Measurements from ENCODE around the gene NAT9.

Gene NAT9

GRCh38 chr17:74797824-74798223, 21.7 kb upstream of the NAT9 start:
- DNase-seq (ENCODE audit: insufficient read length, low spot score) (no peak), FAIRE-seq (no peak)
- no peak for TF ChIP-seq PAX5 (IDR thresholded peaks at IDR 0.05; ENCODE audit: insufficient read depth, low read length, severe bottlenecking)

DNA sequence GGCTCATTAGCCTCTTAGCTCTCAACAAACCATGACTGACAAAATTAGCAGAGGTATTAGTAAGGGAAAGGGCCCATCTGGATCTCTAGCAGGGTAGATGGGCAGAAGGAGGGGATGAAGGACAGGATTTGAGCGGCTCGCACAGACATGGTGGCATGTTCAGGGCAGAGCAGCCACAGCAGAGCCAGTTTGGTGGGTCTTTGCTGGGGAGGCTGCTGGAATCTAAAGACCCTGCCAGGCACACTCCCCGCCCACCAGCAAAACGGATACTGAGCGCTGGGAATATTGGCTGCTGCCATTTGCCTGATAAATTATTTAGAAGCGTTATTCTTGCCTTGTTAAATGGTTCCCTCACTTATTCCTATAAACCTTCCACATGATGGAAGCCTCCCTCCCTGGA, 20.7 kb upstream of the NAT9 start:
- no peak for TF ChIP-seq POLR2A (IDR thresholded peaks at IDR 0.05; ENCODE audit: low read depth, low read length)
- no peak for TF ChIP-seq SPI1 (IDR thresholded peaks at IDR 0.05; ENCODE audit: low read depth, low read length)
- TF ChIP-seq POU2F2 (IDR thresholded peaks at IDR 0.05; ENCODE audit: low read depth, low read length) = no peak
- TF ChIP-seq PAX5 (IDR thresholded peaks at IDR 0.05; ENCODE audit: insufficient read depth, low read length, severe bottlenecking) = no peak
- TF ChIP-seq TAF1 (IDR thresholded peaks at IDR 0.05; ENCODE audit: low read depth, low read length) = no peak
- TF ChIP-seq POLR2AphosphoS5 (IDR thresholded peaks at IDR 0.05; ENCODE audit: low read depth, low read length) = no peak
- DNase-seq (ENCODE audit: insufficient read length, low spot score) (no peak), FAIRE-seq (no peak)

GRCh38 chr17:74796211-74796610, 20.1 kb upstream of the NAT9 start:
- FAIRE-seq (no peak), DNase-seq (ENCODE audit: insufficient read length, low spot score) (no peak)
- TF ChIP-seq POLR2AphosphoS5 (IDR thresholded peaks at IDR 0.05; ENCODE audit: low read depth, low read length) = no peak
- no peak for TF ChIP-seq POLR2A (IDR thresholded peaks at IDR 0.05; ENCODE audit: low read depth, low read length)
- TF ChIP-seq POU2F2 (IDR thresholded peaks at IDR 0.05; ENCODE audit: low read depth, low read length) = no peak
- no peak for TF ChIP-seq PAX5 (IDR thresholded peaks at IDR 0.05; ENCODE audit: insufficient read depth, low read length, severe bottlenecking)
- no peak for TF ChIP-seq TAF1 (IDR thresholded peaks at IDR 0.05; ENCODE audit: low read depth, low read length)
- TF ChIP-seq SPI1 (IDR thresholded peaks at IDR 0.05; ENCODE audit: low read depth, low read length) = no peak

GRCh38 chr17:74795327-74796020, 19.3 kb upstream of the NAT9 start:
- TF ChIP-seq SPI1 (IDR thresholded peaks at IDR 0.05; ENCODE audit: low read depth, low read length) (no peak), POLR2AphosphoS5 (IDR thresholded peaks at IDR 0.05; ENCODE audit: low read depth, low read length) (no peak), POU2F2 (IDR thresholded peaks at IDR 0.05; ENCODE audit: low read depth, low read length) (no peak), PAX5 (IDR thresholded peaks at IDR 0.05; ENCODE audit: insufficient read depth, low read length, severe bottlenecking) (no peak), POLR2A (IDR thresholded peaks at IDR 0.05; ENCODE audit: low read depth, low read length) (no peak), TAF1 (IDR thresholded peaks at IDR 0.05; ENCODE audit: low read depth, low read length) (no peak)
- no peak for FAIRE-seq
- no peak for DNase-seq (ENCODE audit: insufficient read length, low spot score)

- DNase-seq (ENCODE audit: insufficient read length, low spot score) = no peak
- TF ChIP-seq SPI1 (IDR thresholded peaks at IDR 0.05; ENCODE audit: low read depth, low read length) (no peak), TAF1 (IDR thresholded peaks at IDR 0.05; ENCODE audit: low read depth, low read length) (no peak), PAX5 (IDR thresholded peaks at IDR 0.05; ENCODE audit: insufficient read depth, low read length, severe bottlenecking) (no peak), POLR2A (IDR thresholded peaks at IDR 0.05; ENCODE audit: low read depth, low read length) (no peak), POU2F2 (IDR thresholded peaks at IDR 0.05; ENCODE audit: low read depth, low read length) (no peak), POLR2AphosphoS5 (IDR thresholded peaks at IDR 0.05; ENCODE audit: low read depth, low read length) (no peak)
- FAIRE-seq = no peak
Measured at GRCh38 chr17:74792586-74793105, 16.5 kb upstream of the NAT9 start.

- no peak for TF ChIP-seq POU2F2 (IDR thresholded peaks at IDR 0.05; ENCODE audit: low read depth, low read length)
- peak; percentile 47 for TF ChIP-seq SPI1 (IDR thresholded peaks at IDR 0.05; ENCODE audit: low read depth, low read length)
- FAIRE-seq = no peak
- no peak for DNase-seq (ENCODE audit: insufficient read length, low spot score)
Measured at GRCh38 chr17:74790161-74791058, 14.3 kb upstream of the NAT9 start.

- FAIRE-seq = no peak
- TF ChIP-seq POU2F2 (IDR thresholded peaks at IDR 0.05; ENCODE audit: low read depth, low read length) (no peak), SPI1 (IDR thresholded peaks at IDR 0.05; ENCODE audit: low read depth, low read length) (no peak), POLR2AphosphoS5 (IDR thresholded peaks at IDR 0.05; ENCODE audit: low read depth, low read length) (no peak), POLR2A (IDR thresholded peaks at IDR 0.05; ENCODE audit: low read depth, low read length) (no peak), TAF1 (IDR thresholded peaks at IDR 0.05; ENCODE audit: low read depth, low read length) (no peak)
- no peak for DNase-seq (ENCODE audit: insufficient read length, low spot score)
Measured at GRCh38 chr17:74786431-74787055, 10.4 kb upstream of the NAT9 start.

DNA sequence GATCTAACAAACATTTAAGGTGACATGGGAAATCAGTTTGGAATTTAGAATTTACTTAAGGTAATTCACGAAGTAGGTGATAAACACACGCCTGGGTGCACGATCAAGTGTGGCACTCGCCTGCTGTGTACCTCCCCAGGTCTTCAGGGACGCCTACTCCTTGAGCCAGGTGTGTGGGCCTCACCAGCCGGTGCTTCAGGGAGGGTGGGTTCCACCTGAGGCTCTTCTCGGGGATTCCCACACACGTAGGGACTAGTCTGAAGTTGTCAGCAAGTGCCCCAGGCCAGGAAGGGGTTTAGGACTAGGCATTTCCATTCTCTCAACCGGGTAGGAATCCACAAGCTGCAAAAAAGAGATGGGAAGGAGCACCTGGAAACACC, 9.8 kb upstream of the NAT9 start:
- TF ChIP-seq SPI1 (IDR thresholded peaks at IDR 0.05; ENCODE audit: low read depth, low read length) = no peak
- no peak for TF ChIP-seq PAX5 (IDR thresholded peaks at IDR 0.05; ENCODE audit: insufficient read depth, low read length, severe bottlenecking)
- no peak for FAIRE-seq
- DNase-seq (ENCODE audit: insufficient read length, low spot score) = no peak

- DNase-seq (ENCODE audit: insufficient read length, low spot score) (no peak), FAIRE-seq (peak; percentile 67)
- TF ChIP-seq POU2F2 (IDR thresholded peaks at IDR 0.05; ENCODE audit: low read depth, low read length) (no peak), POLR2AphosphoS5 (IDR thresholded peaks at IDR 0.05; ENCODE audit: low read depth, low read length) (no peak), PAX5 (IDR thresholded peaks at IDR 0.05; ENCODE audit: insufficient read depth, low read length, severe bottlenecking) (no peak), SPI1 (IDR thresholded peaks at IDR 0.05; ENCODE audit: low read depth, low read length) (no peak), TAF1 (IDR thresholded peaks at IDR 0.05; ENCODE audit: low read depth, low read length) (no peak), POLR2A (IDR thresholded peaks at IDR 0.05; ENCODE audit: low read depth, low read length) (no peak)
Measured at GRCh38 chr17:74785096-74785980, 9.2 kb upstream of the NAT9 start.

All from GM12891 (cell line).